Activated CD4-positive, alpha-beta memory T cell treated with anti-CD3 and anti-CD28 coated beads, Interleukin-2, amount 10 ng/mL, durations not matched to agents 7 days and 5 days (primary cell): Measurements from ENCODE around the gene KCNAB2. TPM values are rescaled to one million over a fixed set of nuclear protein-coding genes. Genes with fewer than 3 reads are reported as not detected.
"Not testable (repeated sequence)": the region's sequence is repeated elsewhere in the genome, so short reads cannot be mapped to it uniquely, and the experiment has no call there.

Experiments used
- CTCF ChIA-PET: fragments of 350-600 bp; sonication (Branson Sonifier 250); formaldehyde crosslinking; loops from one replicate; lab custom pipeline; 2021; ENCODE audit warnings: antibody characterized with exemption, inconsistent platforms; lab: Charles Lee
- POLR2A ChIA-PET: fragments of 350-600 bp; sonication (Branson Sonifier 250); formaldehyde crosslinking; loops from one replicate; lab custom pipeline; 2021; ENCODE audit warnings: antibody characterized with exemption; lab: Charles Lee
- DNase-seq: peaks from one replicate; pipeline ENCODE4 v3.0.0-alpha.2; 2020
- H3K27ac Mint-ChIP-seq: one replicate; pipeline ENCODE4 v1.8.0; 2021; ENCODE audit warnings: mild to moderate bottlenecking, mixed read lengths
- H3K27me3 Mint-ChIP-seq: one replicate; pipeline ENCODE4 v1.8.0; 2021; ENCODE audit warnings: mixed read lengths
- H3K36me3 Mint-ChIP-seq: one replicate; pipeline ENCODE4 v1.8.0; 2021; ENCODE audit warnings: low read depth, mixed read lengths
- H3K4me1 Mint-ChIP-seq: one replicate; pipeline ENCODE4 v1.8.0; 2021; ENCODE audit warnings: mixed read lengths
- H3K4me3 Mint-ChIP-seq: one replicate; pipeline ENCODE4 v1.8.0; 2021; ENCODE audit warnings: mild to moderate bottlenecking, mixed read lengths
- H3K9me3 Mint-ChIP-seq: one replicate; pipeline ENCODE4 v1.8.0; 2021; ENCODE audit warnings: mixed read lengths
- total RNA-seq, 2 experiments: library from RNA; stranded (reverse); gene quantifications; one replicate each; pipeline ENCODE4 v1.2.3, GENCODE V29; 2021

KCNAB2 gene
- total RNA-seq, 2 experiments from 2014 or later = 284 to 286 TPM

GRCh38 chr1:6013491-6013890 lies 32.2 kb upstream of the KCNAB2 start:
- Mint-ChIP-seq H3K9me3 (no peaks in the 10 kb centered on the region), H3K27ac (no peak overlapping the region), H3K27me3 (no peaks in the 10 kb centered on the region), H3K36me3 (peaks cover 30% of the 10 kb centered on the region), H3K4me3 (no peak overlapping the region), H3K4me1 (peaks cover 14% of the 10 kb centered on the region)
- ChIA-PET POLR2A (no interaction called here), CTCF (no interaction called here)
- no peak for DNase-seq

GRCh38 chr1:6014130-6014999 lies 31.3 kb upstream of the KCNAB2 start:
- Mint-ChIP-seq H3K27ac (peak overlapping the region; percentile 58), H3K4me1 (peaks cover 14% of the 10 kb centered on the region), H3K36me3 (peaks cover 30% of the 10 kb centered on the region), H3K27me3 (no peaks in the 10 kb centered on the region), H3K9me3 (no peaks in the 10 kb centered on the region), H3K4me3 (no peak overlapping the region)
- no peak for DNase-seq
- ChIA-PET CTCF (no interaction called here), POLR2A (no interaction called here)

- no peak overlapping the region for H3K27ac Mint-ChIP-seq
- H3K4me1 Mint-ChIP-seq = peaks cover 9% of the 10 kb centered on the region
- no peaks in the 10 kb centered on the region for H3K9me3 Mint-ChIP-seq
- H3K27me3 Mint-ChIP-seq = no peaks in the 10 kb centered on the region
- ChIA-PET POLR2A (no interaction called here), CTCF (no interaction called here)
- no peak overlapping the region for H3K4me3 Mint-ChIP-seq
- H3K36me3 Mint-ChIP-seq = peaks cover 40% of the 10 kb centered on the region
- DNase-seq = no peak
Measured at GRCh38 chr1:6016191-6016865, 29.4 kb upstream of the KCNAB2 start.

- H3K4me3 Mint-ChIP-seq, CTCF ChIA-PET, H3K27me3 Mint-ChIP-seq, H3K4me1 Mint-ChIP-seq, DNase-seq, H3K9me3 Mint-ChIP-seq, H3K27ac Mint-ChIP-seq: not testable (repeated sequence)
- H3K36me3 Mint-ChIP-seq = peaks cover 52% of the 10 kb centered on the region
- POLR2A ChIA-PET = interaction anchor here (0.7 to 1.3 kb wide), 2 partner anchors 15 to 25 kb away, joined by 4 to 5 read pairs; partner anchors contain the start of gene NPHP4
Measured at GRCh38 chr1:6017654-6018053, 28.0 kb upstream of the KCNAB2 start.

- POLR2A ChIA-PET = interaction anchor here (0.8 to 1.3 kb wide), 2 partner anchors 25 to 27 kb away, joined by 3 to 5 read pairs; partner anchors contain the start of gene NPHP4
- H3K4me3 Mint-ChIP-seq = no peak overlapping the region
- no peak overlapping the region for H3K27ac Mint-ChIP-seq
Measured at GRCh38 chr1:6019166-6019845, 26.4 kb upstream of the KCNAB2 start.

GRCh38 chr1:6022193-6022592 lies 23.5 kb upstream of the KCNAB2 start:
- peaks cover 39% of the 10 kb centered on the region for H3K36me3 Mint-ChIP-seq
- CTCF ChIA-PET = no interaction called here
- no peaks in the 10 kb centered on the region for H3K27me3 Mint-ChIP-seq
- POLR2A ChIA-PET = no interaction called here
- no peak for DNase-seq
- H3K4me3 Mint-ChIP-seq = no peak overlapping the region
- H3K27ac Mint-ChIP-seq = no peak overlapping the region
- peaks cover 18% of the 10 kb centered on the region for H3K4me1 Mint-ChIP-seq
- H3K9me3 Mint-ChIP-seq = peaks cover 4% of the 10 kb centered on the region

More at GRCh38 chr1:6019166-6019845, 26.4 kb upstream of the KCNAB2 start:
- CTCF ChIA-PET = no interaction called here
- Mint-ChIP-seq H3K9me3 (peaks cover 4% of the 10 kb centered on the region), H3K27me3 (no peaks in the 10 kb centered on the region), H3K4me1 (peaks cover 2% of the 10 kb centered on the region), H3K36me3 (peaks cover 42% of the 10 kb centered on the region)
- no peak for DNase-seq

- Mint-ChIP-seq H3K27me3 (no peaks in the 10 kb centered on the region), H3K9me3 (peaks cover 4% of the 10 kb centered on the region), H3K27ac (no peak overlapping the region), H3K4me3 (no peak overlapping the region), H3K36me3 (peaks cover 50% of the 10 kb centered on the region), H3K4me1 (peaks cover 28% of the 10 kb centered on the region)
- ChIA-PET CTCF (no interaction called here), POLR2A (no interaction called here)
- DNase-seq = no peak
Measured at GRCh38 chr1:6023346-6023745, 22.3 kb upstream of the KCNAB2 start.

- Mint-ChIP-seq H3K4me1 (peaks cover 38% of the 10 kb centered on the region), H3K27me3 (no peaks in the 10 kb centered on the region), H3K9me3 (peaks cover 4% of the 10 kb centered on the region), H3K36me3 (peaks cover 58% of the 10 kb centered on the region), H3K27ac (no peak overlapping the region), H3K4me3 (no peak overlapping the region)
- POLR2A ChIA-PET = interaction anchor here (0.7 to 10.8 kb wide), 2 partner anchors 13 to 32 kb away, joined by 3 to 136 read pairs; partner anchors contain the start of gene NPHP4
- CTCF ChIA-PET = no interaction called here
- no peak for DNase-seq
Measured at GRCh38 chr1:6024376-6024775, 21.3 kb upstream of the KCNAB2 start.

- Mint-ChIP-seq H3K27me3 (no peaks in the 10 kb centered on the region), H3K9me3 (peaks cover 4% of the 10 kb centered on the region), H3K4me1 (peaks cover 49% of the 10 kb centered on the region), H3K4me3 (peak overlapping the region; percentile 96), H3K27ac (peak overlapping the region; percentile 99), H3K36me3 (peaks cover 59% of the 10 kb centered on the region)
- POLR2A ChIA-PET = interaction anchor here (0.6 to 10.8 kb wide), 10 partner anchors 8 to 172 kb away, joined by 3 to 136 read pairs (median 4); partner anchors contain the start of gene NPHP4
- DNase-seq = no peak
- CTCF ChIA-PET = interaction anchor here (1.0 to 2.4 kb wide), 3 partner anchors 9 to 32 kb away, joined by 6 to 9 read pairs (median 7); no protein-coding TSS in a partner anchor
Measured at GRCh38 chr1:6025269-6026094, 20.2 kb upstream of the KCNAB2 start.

GRCh38 chr1:6026095-6026809 lies 19.4 kb upstream of the KCNAB2 start:
- H3K4me1 Mint-ChIP-seq = peaks cover 57% of the 10 kb centered on the region

GRCh38 chr1:6027591-6027990 lies 18.1 kb upstream of the KCNAB2 start:
- Mint-ChIP-seq H3K27ac (peak overlapping the region; percentile 99), H3K4me3 (peak overlapping the region; percentile 96), H3K9me3 (no peaks in the 10 kb centered on the region), H3K36me3 (peaks cover 64% of the 10 kb centered on the region), H3K4me1 (peaks cover 70% of the 10 kb centered on the region), H3K27me3 (no peaks in the 10 kb centered on the region)
- peak; percentile 57 for DNase-seq
- ChIA-PET POLR2A (interaction anchor here (0.8 to 10.8 kb wide), 6 partner anchors 10 to 72 kb away, joined by 3 to 136 read pairs (median 8); partner anchors contain the start of gene NPHP4), CTCF (interaction anchor here (0.6 to 2.4 kb wide), 3 partner anchors 10 to 754 kb away, joined by 3 to 9 read pairs (median 4); no protein-coding TSS in a partner anchor)

More at GRCh38 chr1:6026095-6026809, 19.4 kb upstream of the KCNAB2 start:
- Mint-ChIP-seq H3K27ac (peak overlapping the region; percentile 99), H3K36me3 (peaks cover 65% of the 10 kb centered on the region), H3K27me3 (no peaks in the 10 kb centered on the region), H3K9me3 (peaks cover 4% of the 10 kb centered on the region), H3K4me3 (peak overlapping the region; percentile 96)
- ChIA-PET POLR2A (interaction anchor here (0.6 to 10.8 kb wide), 10 partner anchors 8 to 171 kb away, joined by 3 to 136 read pairs (median 4); partner anchors contain the start of gene NPHP4), CTCF (interaction anchor here (1.0 to 2.4 kb wide), 3 partner anchors 8 to 32 kb away, joined by 6 to 9 read pairs (median 7); no protein-coding TSS in a partner anchor)
- DNase-seq = peak; percentile 96
